ENCODE measurements around the gene ZXDC. TPM values are rescaled to one million over a fixed set of nuclear protein-coding genes. Genes with fewer than 3 reads are reported as not detected.

Gene ZXDC
- total RNA-seq, 1 donor from 2014 or later = 20.7 TPM

GRCh38 chr3:126473292-126474168, 2.2 kb downstream of the ZXDC start:
- DNase-seq = no peak

- peak; percentile 21 for DNase-seq
These were observed 3.2 kb downstream of the ZXDC start for GRCh38 chr3:126472277-126473006.

- no peak for DNase-seq
These were observed 6.2 kb downstream of the ZXDC start for GRCh38 chr3:126469479-126469878.

- no peak for DNase-seq
These were observed 7.4 kb downstream of the ZXDC start for GRCh38 chr3:126468028-126468891.

GRCh38 chr3:126467611-126467955, 8.1 kb downstream of the ZXDC start:
- no peak for DNase-seq

- no peak for DNase-seq
These were observed 8.6 kb downstream of the ZXDC start for GRCh38 chr3:126466886-126467610.

GRCh38 chr3:126465928-126466544, 9.7 kb downstream of the ZXDC start:
- no peak for DNase-seq

GRCh38 chr3:126464997-126465396, 10.7 kb downstream of the ZXDC start:
- no peak for DNase-seq

- DNase-seq = no peak
These were observed 11.2 kb downstream of the ZXDC start for GRCh38 chr3:126464494-126464893.

- no peak for DNase-seq
These were observed 11.6 kb downstream of the ZXDC start for GRCh38 chr3:126464093-126464492.

- no peak for DNase-seq
These were observed 12.2 kb downstream of the ZXDC start for GRCh38 chr3:126463521-126463920.

- DNase-seq = no peak
These were observed 14.1 kb downstream of the ZXDC start for GRCh38 chr3:126461450-126462070.

GRCh38 chr3:126460381-126460780, 15.3 kb downstream of the ZXDC start:
- no peak for DNase-seq

- DNase-seq = no peak
These were observed 15.9 kb downstream of the ZXDC start for GRCh38 chr3:126459763-126460127.

GRCh38 chr3:126459111-126459762, 16.5 kb downstream of the ZXDC start:
- no peak for DNase-seq

- no peak for DNase-seq
These were observed 18.8 kb downstream of the ZXDC start for GRCh38 chr3:126456766-126457388.

GRCh38 chr3:126456211-126456610, 19.5 kb downstream of the ZXDC start:
- DNase-seq = no peak

- DNase-seq = no peak
These were observed 21.1 kb downstream of the ZXDC start for GRCh38 chr3:126454437-126455198.

GRCh38 chr3:126454025-126454424, 21.7 kb downstream of the ZXDC start:
- no peak for DNase-seq

Data from skin of body (tissue), 2 donors.